Astrocyte (in vitro differentiated cells and primary cell): ENCODE measurements around the gene TOM1L2.

ENCODE experiments used
- CTCF ChIP-seq: IDR thresholded peaks from 2 replicates; pipeline ENCODE4 v1.5.1; 2011; ENCODE audit warnings: low read depth, mild to moderate bottlenecking, inconsistent platforms, low read length, moderate library complexity; ENCODE audit not compliant: insufficient read depth
- EZH2 ChIP-seq: IDR thresholded peaks from 2 replicates; pipeline ENCODE4 v1.6.1; 2012; ENCODE audit warnings: mild to moderate bottlenecking, low read length, inconsistent platforms; ENCODE audit not compliant: insufficient read depth

- TF ChIP-seq CTCF, result no peak
- no peak for TF ChIP-seq EZH2
Observed at GRCh38 chr17:17910060-17910459, 62.1 kb downstream of the TOM1L2 start.
